Activated CD8-positive, alpha-beta memory T cell treated with anti-CD3 and anti-CD28 coated beads, Interleukin-2, amount 50 U/mL, for 4 hours (primary cell): ENCODE data around the gene SIGLEC7.

Source experiments
- DNase-seq: peaks from one replicate; pipeline ENCODE4 v3.0.0-alpha.2; 2020

Gene SIGLEC7

DNA sequence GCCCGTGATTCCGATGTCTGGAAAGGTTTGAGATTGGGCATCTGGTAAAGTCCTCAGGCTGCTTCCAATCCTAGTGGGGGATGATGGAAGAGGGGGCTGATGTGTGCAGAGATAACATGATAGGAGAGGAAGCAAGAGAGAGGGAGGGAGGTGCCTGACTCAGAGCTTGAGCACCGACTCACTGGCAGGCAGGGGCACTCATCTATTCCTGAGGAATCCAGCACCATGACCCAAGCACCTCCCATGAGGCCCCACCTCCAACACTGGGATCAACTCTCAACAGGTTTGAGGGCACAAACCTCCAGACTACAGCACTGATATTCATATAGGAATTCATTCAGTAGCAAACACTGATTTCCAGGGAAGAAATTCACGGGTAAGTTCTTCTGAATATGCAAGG is 23.0 kb upstream of the SIGLEC7 start:
- no peak for DNase-seq

DNA sequence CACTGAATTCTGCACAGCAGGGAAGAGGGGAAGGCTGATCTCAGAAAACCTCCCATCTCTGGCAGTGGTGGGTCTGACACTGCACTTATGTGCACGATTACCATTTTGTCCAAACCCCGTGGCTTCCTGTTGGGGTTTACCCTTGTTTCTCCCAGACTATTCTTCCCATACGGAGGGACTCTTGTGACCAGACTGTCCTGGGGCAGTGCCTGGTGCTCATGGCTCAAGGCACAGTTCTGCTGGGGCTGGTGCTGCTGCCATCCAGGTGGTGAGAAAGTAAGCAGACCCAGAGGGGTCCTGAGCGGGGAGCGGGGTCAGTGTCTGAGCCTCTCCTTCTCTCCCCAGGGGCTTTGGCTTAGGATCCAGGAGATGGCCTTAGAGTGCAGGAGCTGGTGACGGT is 22.5 kb upstream of the SIGLEC7 start:
- DNase-seq, result no peak

GRCh38 chr19:51120160-51120559 is 21.9 kb upstream of the SIGLEC7 start:
- no peak for DNase-seq

GRCh38 chr19:51121257-51121656 is 20.8 kb upstream of the SIGLEC7 start:
- no peak for DNase-seq

DNA sequence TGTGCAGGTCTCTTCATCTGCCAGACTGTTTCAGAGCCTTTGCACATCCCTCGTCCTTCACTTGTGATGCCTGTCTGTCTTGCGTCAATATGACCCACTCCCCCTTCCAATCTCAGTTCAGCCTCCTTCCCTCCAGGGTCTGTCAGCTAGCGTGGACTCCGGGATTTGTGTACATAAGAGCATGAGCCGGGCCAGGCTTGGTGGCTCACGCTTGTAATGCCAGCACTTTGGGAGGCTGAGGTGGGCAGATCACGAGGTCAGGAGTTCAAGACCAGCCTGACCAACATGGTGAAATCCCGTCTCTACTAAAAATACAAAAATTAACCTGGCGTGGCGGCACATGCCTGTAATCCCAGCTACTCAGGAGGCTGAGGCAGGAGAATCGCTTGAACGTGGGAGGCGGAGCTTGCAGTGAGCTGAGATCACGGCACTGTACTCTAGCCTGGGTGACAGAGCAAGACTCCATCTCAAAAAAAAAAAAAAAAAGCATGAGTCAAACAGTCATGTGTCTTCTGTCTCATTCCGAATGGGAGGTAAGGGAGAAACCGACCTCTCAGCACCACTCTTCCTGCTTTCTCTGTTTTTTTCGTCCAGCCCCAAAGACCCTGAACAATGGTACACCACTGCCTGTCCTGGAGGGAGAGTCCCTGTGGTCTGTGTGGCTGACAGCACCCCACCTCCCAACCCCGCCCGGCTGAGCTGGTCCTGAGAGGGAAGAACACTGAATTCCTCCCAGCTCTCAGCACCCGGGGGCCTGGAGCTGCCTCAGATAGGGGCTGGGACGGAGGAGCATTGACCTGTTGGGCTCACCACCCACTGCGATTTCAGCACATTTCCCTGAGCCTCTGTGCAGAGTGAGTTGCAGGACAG is 19.8 kb upstream of the SIGLEC7 start:
- no peak for DNase-seq

- peak; percentile 44 for DNase-seq
These were observed 18.7 kb upstream of the SIGLEC7 start for GRCh38 chr19:51123381-51123800.

GRCh38 chr19:51123802-51124201 is 18.3 kb upstream of the SIGLEC7 start:
- no peak for DNase-seq

- DNase-seq, result no peak
These were observed 17.9 kb upstream of the SIGLEC7 start for GRCh38 chr19:51124216-51124615.

DNA sequence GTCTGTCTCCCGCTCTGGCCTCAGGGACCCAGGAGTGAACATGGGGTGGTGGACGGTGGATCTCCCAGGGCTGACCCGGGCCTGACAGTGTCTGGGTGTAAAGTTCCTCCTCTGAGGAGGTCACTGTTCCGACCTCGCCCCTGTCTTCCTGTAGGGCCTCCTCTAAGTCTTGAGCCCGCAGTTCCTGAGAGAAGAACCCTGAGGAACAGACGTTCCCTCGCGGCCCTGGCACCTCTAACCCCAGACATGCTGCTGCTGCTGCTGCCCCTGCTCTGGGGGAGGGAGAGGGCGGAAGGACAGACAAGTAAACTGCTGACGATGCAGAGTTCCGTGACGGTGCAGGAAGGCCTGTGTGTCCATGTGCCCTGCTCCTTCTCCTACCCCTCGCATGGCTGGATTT is 17.4 kb upstream of the SIGLEC7 start, which contains the start of gene SIGLEC9:
TSS of gene SIGLEC9 (plus strand) at position 178 of the 400 bp plus-strand sequence. CDS start at position 247, 69 bp downstream.
- DNase-seq, result no peak

DNA sequence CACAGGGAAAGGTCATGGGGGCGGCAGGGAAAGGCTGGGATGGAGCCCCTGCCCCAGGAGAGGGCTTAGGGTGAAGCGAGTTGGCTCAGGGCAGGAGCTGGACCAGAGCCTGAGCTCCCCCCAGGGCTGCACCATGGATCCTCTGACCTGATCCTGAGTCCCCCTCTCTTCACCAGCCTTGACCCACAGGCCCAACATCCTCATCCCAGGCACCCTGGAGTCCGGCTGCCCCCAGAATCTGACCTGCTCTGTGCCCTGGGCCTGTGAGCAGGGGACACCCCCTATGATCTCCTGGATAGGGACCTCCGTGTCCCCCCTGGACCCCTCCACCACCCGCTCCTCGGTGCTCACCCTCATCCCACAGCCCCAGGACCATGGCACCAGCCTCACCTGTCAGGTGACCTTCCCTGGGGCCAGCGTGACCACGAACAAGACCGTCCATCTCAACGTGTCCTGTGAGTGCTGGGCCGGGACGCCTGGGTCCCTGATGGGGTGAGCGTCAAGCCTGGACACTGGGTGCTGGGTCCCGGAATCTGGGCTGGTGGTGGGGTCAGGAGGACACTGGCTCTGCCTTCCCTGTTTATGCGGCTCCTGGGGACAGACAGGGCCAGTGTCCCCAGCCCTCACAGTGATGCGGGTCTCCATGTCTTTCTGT is 16.6 kb upstream of the SIGLEC7 start:
- no peak for DNase-seq

DNA sequence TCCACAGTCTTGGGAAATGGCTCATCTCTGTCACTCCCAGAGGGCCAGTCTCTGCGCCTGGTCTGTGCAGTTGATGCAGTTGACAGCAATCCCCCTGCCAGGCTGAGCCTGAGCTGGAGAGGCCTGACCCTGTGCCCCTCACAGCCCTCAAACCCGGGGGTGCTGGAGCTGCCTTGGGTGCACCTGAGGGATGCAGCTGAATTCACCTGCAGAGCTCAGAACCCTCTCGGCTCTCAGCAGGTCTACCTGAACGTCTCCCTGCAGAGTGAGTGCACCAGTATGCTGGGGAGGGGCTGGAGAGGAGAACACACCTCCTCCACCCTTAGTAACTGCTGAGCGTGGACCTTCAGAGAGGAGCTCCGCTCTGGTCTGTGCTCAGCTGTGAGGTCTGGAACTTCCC is 15.1 kb upstream of the SIGLEC7 start:
- DNase-seq, result no peak

GRCh38 chr19:51127755-51128154 is 14.3 kb upstream of the SIGLEC7 start:
- no peak for DNase-seq

GRCh38 chr19:51128227-51128626 is 13.9 kb upstream of the SIGLEC7 start:
- no peak for DNase-seq

DNA sequence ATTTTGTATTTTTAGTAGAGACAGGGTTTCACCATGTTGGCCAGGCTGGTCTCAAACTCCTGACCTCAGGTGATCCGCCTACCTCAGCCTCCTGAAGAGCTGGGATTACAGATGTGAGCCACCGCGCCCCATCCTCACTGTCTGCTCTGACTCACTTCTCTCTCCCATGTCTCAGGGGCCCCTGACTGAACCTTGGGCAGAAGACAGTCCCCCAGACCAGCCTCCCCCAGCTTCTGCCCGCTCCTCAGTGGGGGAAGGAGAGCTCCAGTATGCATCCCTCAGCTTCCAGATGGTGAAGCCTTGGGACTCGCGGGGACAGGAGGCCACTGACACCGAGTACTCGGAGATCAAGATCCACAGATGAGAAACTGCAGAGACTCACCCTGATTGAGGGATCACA is 12.4 kb upstream of the SIGLEC7 start:
- DNase-seq, result no peak

DNA sequence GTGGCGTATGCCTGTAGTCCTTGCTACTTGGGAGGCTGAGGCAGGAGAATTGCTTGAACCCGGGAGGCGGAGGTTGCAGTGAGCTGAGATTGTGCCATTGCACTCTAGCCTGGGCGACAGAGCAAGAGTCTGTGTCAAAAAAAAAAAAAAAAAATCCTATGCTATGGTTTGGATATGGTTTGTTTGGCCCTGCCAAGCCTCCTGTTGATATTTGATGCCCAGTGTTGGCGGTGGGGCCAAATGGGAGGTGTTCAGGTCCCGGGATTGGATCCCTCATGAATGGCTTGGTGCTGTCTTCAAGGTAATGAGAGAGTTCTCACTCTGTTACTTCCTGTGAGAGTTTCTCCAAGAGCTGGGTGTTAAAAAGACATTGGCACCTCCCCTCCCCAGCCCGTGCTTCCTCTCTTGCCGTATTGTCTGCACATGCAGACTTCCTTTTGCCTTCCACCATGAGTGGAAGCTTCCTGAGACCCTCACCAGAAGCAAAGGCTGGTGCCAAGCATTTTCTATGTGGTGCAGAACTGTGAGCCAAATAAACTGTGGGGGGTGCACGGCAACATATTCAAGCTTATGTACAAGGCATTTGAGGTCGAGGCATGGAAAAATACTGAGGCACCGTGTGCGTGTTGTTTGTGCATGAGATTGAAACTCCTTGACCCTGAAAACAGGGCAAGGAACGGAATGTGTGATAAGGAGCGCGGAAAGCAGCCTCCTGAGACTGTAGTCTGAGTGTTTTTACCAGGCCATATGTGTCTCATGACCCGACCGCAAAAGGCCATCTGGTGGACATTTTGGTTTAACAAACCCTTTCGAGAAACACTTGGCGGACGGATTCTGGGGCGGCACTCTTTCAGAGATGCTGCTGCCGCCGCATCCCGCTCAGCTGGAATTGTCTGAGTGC is 10.1 kb upstream of the SIGLEC7 start:
- DNase-seq, result no peak

GRCh38 chr19:51135004-51135403 is 7.1 kb upstream of the SIGLEC7 start:
- no peak for DNase-seq

DNA sequence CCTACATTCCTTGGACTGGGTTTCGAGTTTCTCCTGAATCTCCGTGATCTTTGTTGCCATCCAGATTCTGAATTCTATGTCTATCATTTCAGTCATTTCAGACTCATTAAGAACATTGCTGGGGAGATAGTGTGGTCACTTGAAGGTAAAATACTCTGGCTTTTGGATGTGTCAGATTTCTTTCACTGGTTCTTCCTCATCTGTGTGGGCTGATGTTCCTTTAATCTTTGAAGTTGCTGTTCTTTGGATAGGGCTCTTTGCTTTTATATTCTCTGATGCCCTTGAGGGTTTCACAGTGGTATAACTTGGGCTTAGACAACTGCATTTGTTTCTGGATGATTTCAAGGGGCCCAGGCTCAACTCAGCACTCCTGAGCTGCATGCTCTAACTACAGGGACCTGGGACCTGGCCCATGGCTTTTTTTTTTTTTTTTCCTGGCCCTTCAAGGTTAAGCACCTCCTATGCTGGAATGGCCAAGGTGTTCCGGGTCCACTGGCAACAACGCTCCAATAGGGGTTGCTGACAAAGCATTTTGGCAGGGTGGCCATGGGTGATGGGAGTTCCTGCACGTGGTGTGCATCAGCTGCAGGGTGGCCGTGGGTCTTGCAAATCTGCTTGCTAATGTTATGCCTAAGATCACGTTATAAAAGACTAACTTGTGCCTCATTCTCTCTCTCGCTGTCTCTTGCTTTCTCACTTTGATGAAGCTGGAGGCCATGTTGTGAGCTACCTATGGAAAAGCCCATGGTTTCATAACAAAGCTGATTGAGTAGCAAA is 5.9 kb upstream of the SIGLEC7 start:
- no peak for DNase-seq

- no peak for DNase-seq
These were observed 5.1 kb upstream of the SIGLEC7 start for GRCh38 chr19:51136851-51137551.

- DNase-seq, result no peak
These were observed 4.2 kb upstream of the SIGLEC7 start for GRCh38 chr19:51137792-51138425.

DNA sequence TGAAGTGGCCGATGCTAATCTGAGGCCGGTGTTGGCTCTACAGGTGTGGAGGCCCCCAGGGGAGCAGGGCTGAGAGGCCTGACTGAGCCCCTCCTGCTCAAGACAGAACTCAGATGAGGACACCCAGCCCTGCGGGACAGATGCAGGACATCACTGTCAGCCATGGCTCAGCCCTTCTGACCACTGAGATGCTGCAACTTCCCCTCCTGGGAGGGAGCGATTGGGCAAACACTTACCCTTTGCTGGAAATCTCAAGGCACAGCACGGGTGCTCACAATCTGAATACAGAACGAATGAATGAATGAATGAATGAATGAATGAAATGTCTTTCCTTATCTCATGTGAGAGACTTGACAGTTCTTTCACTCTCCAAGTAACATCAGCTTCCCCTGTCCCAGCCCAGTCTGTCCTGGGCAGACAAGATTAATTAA is 3.5 kb upstream of the SIGLEC7 start:
- DNase-seq, result no peak
